ENCODE results near the gene SRL.

Gene SRL

DNA sequence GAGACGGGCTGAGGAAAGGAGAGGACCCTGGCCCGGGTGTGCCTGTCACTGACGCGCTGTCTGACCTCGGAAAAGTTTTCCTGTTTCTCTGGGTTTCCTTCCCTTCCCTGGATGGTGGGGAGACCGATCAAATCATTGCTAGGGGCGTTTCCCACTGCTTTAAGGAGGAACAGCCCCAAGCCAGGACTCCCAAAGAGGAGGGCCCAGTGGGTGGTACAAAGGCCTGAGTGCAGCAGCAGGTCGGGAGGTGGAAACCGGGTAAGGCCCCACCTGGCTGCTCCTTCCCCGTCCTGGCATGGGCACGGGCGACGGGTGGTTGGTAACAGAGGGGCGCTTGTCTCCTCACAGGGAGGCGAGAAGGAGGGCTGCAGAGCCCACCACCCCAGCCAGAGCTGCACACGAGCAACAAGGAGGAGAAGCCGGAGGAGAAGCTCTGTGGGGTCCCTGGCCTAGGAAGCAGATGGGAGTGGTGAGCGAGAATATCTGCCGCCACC is 2.2 kb downstream of the SRL start:
- Mint-ChIP-seq H3K9me3 (peaks cover 11% of the 10 kb centered on the region), H3K4me3 (no peak overlapping the region), H3K27me3 (ENCODE audit: low read depth, poor library complexity) (peaks cover 6% of the 10 kb centered on the region), H3K27ac (no peak overlapping the region), H3K36me3 (ENCODE audit: low read depth) (peaks cover 5% of the 10 kb centered on the region), H3K4me1 (peaks cover 72% of the 10 kb centered on the region)
- no peak for DNase-seq
- TF ChIP-seq, protein P1, sequence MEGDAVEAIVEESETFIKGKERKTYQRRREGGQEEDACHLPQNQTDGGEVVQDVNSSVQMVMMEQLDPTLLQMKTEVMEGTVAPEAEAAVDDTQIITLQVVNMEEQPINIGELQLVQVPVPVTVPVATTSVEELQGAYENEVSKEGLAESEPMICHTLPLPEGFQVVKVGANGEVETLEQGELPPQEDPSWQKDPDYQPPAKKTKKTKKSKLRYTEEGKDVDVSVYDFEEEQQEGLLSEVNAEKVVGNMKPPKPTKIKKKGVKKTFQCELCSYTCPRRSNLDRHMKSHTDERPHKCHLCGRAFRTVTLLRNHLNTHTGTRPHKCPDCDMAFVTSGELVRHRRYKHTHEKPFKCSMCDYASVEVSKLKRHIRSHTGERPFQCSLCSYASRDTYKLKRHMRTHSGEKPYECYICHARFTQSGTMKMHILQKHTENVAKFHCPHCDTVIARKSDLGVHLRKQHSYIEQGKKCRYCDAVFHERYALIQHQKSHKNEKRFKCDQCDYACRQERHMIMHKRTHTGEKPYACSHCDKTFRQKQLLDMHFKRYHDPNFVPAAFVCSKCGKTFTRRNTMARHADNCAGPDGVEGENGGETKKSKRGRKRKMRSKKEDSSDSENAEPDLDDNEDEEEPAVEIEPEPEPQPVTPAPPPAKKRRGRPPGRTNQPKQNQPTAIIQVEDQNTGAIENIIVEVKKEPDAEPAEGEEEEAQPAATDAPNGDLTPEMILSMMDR (IDR thresholded peaks at IDR 0.05), result no peak

DNA sequence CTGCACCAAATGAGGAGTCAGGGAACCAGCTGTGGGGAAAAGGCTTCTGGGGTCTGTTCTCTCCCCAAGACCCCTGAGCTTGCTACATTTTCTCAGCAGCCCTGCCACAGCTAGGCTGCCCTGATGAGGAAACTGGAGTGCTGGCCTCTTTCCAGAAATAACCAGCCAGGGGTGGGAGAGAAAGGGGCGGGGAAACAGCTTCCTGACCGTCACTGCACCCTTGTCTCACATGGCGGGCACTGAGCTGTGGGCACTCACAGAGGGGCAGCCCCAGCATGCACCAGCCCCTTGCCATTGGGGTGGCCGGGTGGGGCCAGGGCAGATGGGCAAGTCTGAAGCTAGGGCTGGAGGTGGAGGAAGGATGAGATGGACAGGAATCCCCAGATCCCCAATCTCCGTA is 2.9 kb downstream of the SRL start:
- TF ChIP-seq, protein P1 (IDR thresholded peaks at IDR 0.05), result no peak
- Mint-ChIP-seq H3K27me3 (ENCODE audit: low read depth, poor library complexity) (peaks cover 7% of the 10 kb centered on the region), H3K27ac (no peak overlapping the region), H3K4me3 (no peak overlapping the region), H3K9me3 (peaks cover 10% of the 10 kb centered on the region), H3K36me3 (ENCODE audit: low read depth) (peaks cover 5% of the 10 kb centered on the region), H3K4me1 (peaks cover 66% of the 10 kb centered on the region)
- no peak for DNase-seq

DNA sequence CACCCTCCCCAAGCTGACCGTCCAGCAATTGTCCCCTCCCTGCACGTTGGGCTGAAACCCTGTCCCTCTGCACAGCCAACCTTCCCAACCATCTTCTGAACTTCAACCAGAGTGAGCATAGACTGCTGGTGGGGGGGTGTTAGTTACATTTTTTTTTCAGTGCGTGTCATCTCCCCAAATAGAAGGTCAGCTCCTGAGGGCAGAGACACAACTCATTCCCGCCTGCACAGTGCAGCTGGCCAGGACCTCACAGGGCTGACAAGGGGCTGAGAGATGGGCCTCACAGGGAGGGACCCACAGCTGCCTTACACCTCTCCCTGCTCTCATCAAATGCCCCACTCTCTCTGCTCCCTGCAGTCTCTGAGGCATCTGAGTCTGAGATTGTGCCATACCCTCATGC is 8.4 kb downstream of the SRL start:
- no peak for DNase-seq
- Mint-ChIP-seq H3K27me3 (ENCODE audit: low read depth, poor library complexity) (peaks cover 14% of the 10 kb centered on the region), H3K4me3 (no peak overlapping the region), H3K4me1 (peaks cover 32% of the 10 kb centered on the region), H3K36me3 (ENCODE audit: low read depth) (no peaks in the 10 kb centered on the region), H3K9me3 (peaks cover 9% of the 10 kb centered on the region), H3K27ac (no peak overlapping the region)
- TF ChIP-seq, protein P1 (IDR thresholded peaks at IDR 0.05), result no peak

DNA sequence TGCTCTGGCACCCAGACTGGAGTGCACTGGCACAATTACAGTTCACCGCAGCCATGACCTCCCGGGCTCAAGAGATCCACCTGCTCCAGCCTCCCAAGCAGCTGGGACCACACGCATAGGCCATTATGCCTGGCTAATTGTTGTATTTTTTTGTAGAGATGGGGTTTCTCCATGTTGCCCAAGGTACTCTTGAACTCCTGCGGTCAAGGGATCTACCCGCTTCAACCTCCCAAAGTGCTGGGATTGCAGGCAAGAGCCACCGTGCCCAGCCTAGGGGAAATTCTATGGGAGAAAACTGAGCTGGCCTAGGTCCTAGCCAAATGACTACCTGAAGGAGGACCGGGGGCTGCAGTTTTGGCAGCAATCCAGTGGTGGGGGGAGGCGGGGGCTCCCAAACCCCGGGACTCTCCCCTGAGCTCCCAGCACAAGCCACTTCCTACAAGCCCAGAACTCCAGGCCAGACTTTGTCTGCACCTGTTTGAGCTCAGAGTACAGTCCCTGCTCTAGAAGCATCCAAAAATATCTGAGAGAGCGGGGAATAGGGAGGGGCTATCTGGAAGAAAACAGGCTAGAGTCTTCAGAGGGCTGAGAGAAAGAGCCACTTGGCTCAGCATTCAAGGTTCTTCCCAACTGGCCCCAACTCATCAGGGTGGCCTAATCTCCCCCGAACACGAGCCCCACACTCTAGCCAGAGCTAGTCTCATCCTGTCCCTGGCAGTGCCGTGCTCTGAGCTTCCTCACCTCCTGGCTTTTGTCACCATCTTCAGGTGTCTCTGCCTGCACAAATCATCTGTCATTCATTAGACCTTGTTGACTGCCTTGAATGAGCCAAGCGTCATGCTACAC is 9.1 kb downstream of the SRL start:
- TF ChIP-seq, protein P1 (IDR thresholded peaks at IDR 0.05), result no peak
- Mint-ChIP-seq H3K4me1 (peaks cover 26% of the 10 kb centered on the region), H3K4me3 (no peak overlapping the region), H3K27ac (no peak overlapping the region), H3K9me3 (peaks cover 9% of the 10 kb centered on the region), H3K36me3 (ENCODE audit: low read depth) (no peaks in the 10 kb centered on the region), H3K27me3 (ENCODE audit: low read depth, poor library complexity) (peaks cover 14% of the 10 kb centered on the region)
- no peak for DNase-seq

DNA sequence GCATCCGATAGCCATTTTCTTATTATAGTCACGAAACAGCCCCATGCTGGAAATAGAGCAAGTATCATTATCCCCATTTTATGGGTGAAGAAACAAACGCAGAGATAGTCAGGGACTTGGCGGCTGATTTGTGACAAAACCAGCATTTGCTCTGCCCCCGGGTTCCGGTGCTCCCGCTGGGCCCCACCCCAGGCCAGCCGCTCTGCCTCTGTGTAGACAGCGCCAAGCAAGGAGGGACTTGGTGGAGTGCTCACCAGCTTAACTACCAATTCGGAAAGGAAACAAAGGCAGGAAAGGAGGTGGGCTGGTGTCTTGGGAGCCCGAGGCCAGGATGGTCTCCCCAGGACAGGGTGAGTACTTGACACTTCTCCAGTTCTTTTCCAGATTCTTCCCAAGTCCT is 10.0 kb downstream of the SRL start:
- peaks cover 18% of the 10 kb centered on the region for H3K4me1 Mint-ChIP-seq
- no peak overlapping the region for H3K27ac Mint-ChIP-seq
- H3K4me3 Mint-ChIP-seq, result no peak overlapping the region
- TF ChIP-seq, protein P1 (IDR thresholded peaks at IDR 0.05), result no peak
- H3K36me3 Mint-ChIP-seq (ENCODE audit: low read depth), result no peaks in the 10 kb centered on the region
- peaks cover 9% of the 10 kb centered on the region for H3K9me3 Mint-ChIP-seq
- no peak for DNase-seq
- peaks cover 14% of the 10 kb centered on the region for H3K27me3 Mint-ChIP-seq (ENCODE audit: low read depth, poor library complexity)

DNA sequence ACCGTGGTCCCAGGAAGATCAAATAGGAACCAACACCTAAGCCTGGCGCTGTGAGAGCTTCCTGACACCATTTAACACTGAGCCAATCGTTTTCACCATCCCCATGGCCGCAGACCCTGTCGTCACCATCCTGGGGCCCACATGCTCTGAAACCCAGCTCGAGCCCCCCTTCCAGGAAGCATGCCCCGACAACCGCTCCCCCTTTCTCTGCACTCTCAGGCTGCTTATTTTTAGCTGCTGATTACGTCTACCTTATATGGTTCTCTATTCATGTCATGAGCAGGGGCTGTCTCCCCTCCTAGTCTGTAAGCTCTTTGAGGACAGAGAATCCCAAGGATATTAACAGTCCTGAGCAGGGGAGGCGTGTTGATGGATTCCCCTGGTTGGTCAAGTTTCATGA is 10.5 kb downstream of the SRL start:
- TF ChIP-seq, protein P1 (IDR thresholded peaks at IDR 0.05), result no peak
- no peak overlapping the region for H3K4me3 Mint-ChIP-seq
- H3K4me1 Mint-ChIP-seq, result peaks cover 15% of the 10 kb centered on the region
- peaks cover 9% of the 10 kb centered on the region for H3K9me3 Mint-ChIP-seq
- peaks cover 14% of the 10 kb centered on the region for H3K27me3 Mint-ChIP-seq (ENCODE audit: low read depth, poor library complexity)
- H3K27ac Mint-ChIP-seq, result peak overlapping the region; percentile 57
- H3K36me3 Mint-ChIP-seq (ENCODE audit: low read depth), result no peaks in the 10 kb centered on the region
- no peak for DNase-seq
